MM.1S (cell line): ENCODE data around the gene CYTL1.

Experiments used
- DNase-seq: peaks from one replicate; pipeline ENCODE4 v3.0.0-alpha.2; 2015
- H2AFZ ChIP-seq: fragments of 300-600 bp; sonication (generic); 2 replicates; pipeline ENCODE4 v1.6.0; 2016; ENCODE audit warnings: antibody characterized with exemption, low read length
- H3F3A ChIP-seq: fragments of 300-600 bp; sonication (generic); 2 replicates; pipeline ENCODE4 v1.6.1; 2016; ENCODE audit warnings: mild to moderate bottlenecking, antibody characterized with exemption, low read length, moderate library complexity, mixed read lengths; ENCODE audit not compliant: insufficient read depth
- H3K27ac ChIP-seq: fragments of 300-600 bp; sonication (generic); 2 replicates; pipeline ENCODE4 v1.5.1; 2016; ENCODE audit warnings: mild to moderate bottlenecking, low read length
- H3K27me3 ChIP-seq: fragments of 300-600 bp; sonication (generic); replicated peaks from 2 replicates; pipeline ENCODE4 v1.6.0; 2016; ENCODE audit warnings: low read length; ENCODE audit not compliant: insufficient read depth
- H3K36me3 ChIP-seq: fragments of 300-600 bp; sonication (generic); replicated peaks from 2 replicates; pipeline ENCODE4 v1.6.1; 2016; ENCODE audit warnings: mild to moderate bottlenecking, low read length, mixed read lengths; ENCODE audit not compliant: insufficient read depth
- H3K4me1 ChIP-seq: fragments of 300-600 bp; sonication (generic); 2 replicates; pipeline ENCODE4 v1.6.1; 2016; ENCODE audit warnings: low read length, mixed read lengths
- H3K4me2 ChIP-seq: fragments of 300-600 bp; sonication (generic); 2 replicates; pipeline ENCODE4 v1.6.0; 2016; ENCODE audit warnings: low read depth, low read length
- H3K4me3 ChIP-seq: fragments of 300-600 bp; sonication (generic); 2 replicates; pipeline ENCODE4 v1.5.1; 2016; ENCODE audit warnings: low read length, mixed read lengths
- H3K79me2 ChIP-seq: fragments of 300-600 bp; sonication (generic); 2 replicates; pipeline ENCODE4 v1.6.1; 2016; ENCODE audit warnings: mixed run types, low read length, mixed read lengths
- H3K9ac ChIP-seq: fragments of 300-600 bp; sonication (generic); 2 replicates; pipeline ENCODE4 v1.6.1; 2016; ENCODE audit warnings: low read length, mixed read lengths
- H3K9me2 ChIP-seq: fragments of 300-600 bp; sonication (generic); replicated peaks from 2 replicates; pipeline ENCODE4 v1.6.1; 2016; ENCODE audit warnings: mild to moderate bottlenecking, low read length, mixed read lengths; ENCODE audit not compliant: insufficient read depth
- H3K9me3 ChIP-seq: fragments of 300-600 bp; sonication (generic); replicated peaks from 2 replicates; pipeline ENCODE4 v1.6.1; 2016; ENCODE audit warnings: mild to moderate bottlenecking, low read length, mixed read lengths; ENCODE audit not compliant: insufficient read depth
- H4K20me1 ChIP-seq: fragments of 300-600 bp; sonication (generic); 2 replicates; pipeline ENCODE4 v1.6.1; 2016; ENCODE audit warnings: mild to moderate bottlenecking, low read length, moderate library complexity, mixed read lengths; ENCODE audit not compliant: insufficient read depth
- EZH2 ChIP-seq: fragments of 300-600 bp; sonication (generic); optimal IDR thresholded peaks from 2 replicates; pipeline ENCODE3; 2017; ENCODE audit warnings: low read depth, mild to moderate bottlenecking, antibody characterized with exemption, low read length, mixed read lengths
- EZH2phosphoT487 ChIP-seq: fragments of 300-600 bp; sonication (generic); IDR thresholded peaks from 2 replicates; pipeline ENCODE4 v1.6.1; 2018; ENCODE audit warnings: antibody characterized with exemption, low read length
- TF ChIP-seq, protein P1 (sequence below): fragments of 300-600 bp; sonication (generic); IDR thresholded peaks from 2 replicates; pipeline ENCODE4 v1.5.1; 2016; ENCODE audit warnings: antibody characterized with exemption, low read length, mixed read lengths

The CYTL1 gene

GRCh38 chr4:4969298-4969697, 50.0 kb downstream of the CYTL1 start:
- no peak overlapping the region for H2AFZ ChIP-seq
- no peaks in the 10 kb centered on the region for H4K20me1 ChIP-seq
- H3K9me2 ChIP-seq, result no peaks in the 10 kb centered on the region
- H3K79me2 ChIP-seq, result no peaks in the 10 kb centered on the region
- no peak for DNase-seq
- no peaks in the 10 kb centered on the region for H3K36me3 ChIP-seq
- H3K9me3 ChIP-seq, result no peaks in the 10 kb centered on the region
- no peaks in the 10 kb centered on the region for H3F3A ChIP-seq
- H3K27ac ChIP-seq, result no peak overlapping the region
- H3K4me1 ChIP-seq, result no peaks in the 10 kb centered on the region
- H3K4me3 ChIP-seq, result no peak overlapping the region
- H3K4me2 ChIP-seq, result no peak overlapping the region
- no peaks in the 10 kb centered on the region for H3K27me3 ChIP-seq
- TF ChIP-seq, protein P1, sequence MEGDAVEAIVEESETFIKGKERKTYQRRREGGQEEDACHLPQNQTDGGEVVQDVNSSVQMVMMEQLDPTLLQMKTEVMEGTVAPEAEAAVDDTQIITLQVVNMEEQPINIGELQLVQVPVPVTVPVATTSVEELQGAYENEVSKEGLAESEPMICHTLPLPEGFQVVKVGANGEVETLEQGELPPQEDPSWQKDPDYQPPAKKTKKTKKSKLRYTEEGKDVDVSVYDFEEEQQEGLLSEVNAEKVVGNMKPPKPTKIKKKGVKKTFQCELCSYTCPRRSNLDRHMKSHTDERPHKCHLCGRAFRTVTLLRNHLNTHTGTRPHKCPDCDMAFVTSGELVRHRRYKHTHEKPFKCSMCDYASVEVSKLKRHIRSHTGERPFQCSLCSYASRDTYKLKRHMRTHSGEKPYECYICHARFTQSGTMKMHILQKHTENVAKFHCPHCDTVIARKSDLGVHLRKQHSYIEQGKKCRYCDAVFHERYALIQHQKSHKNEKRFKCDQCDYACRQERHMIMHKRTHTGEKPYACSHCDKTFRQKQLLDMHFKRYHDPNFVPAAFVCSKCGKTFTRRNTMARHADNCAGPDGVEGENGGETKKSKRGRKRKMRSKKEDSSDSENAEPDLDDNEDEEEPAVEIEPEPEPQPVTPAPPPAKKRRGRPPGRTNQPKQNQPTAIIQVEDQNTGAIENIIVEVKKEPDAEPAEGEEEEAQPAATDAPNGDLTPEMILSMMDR, result no peak
- no peak for TF ChIP-seq EZH2phosphoT487
- TF ChIP-seq EZH2, result no peak
- no peak overlapping the region for H3K9ac ChIP-seq

DNA sequence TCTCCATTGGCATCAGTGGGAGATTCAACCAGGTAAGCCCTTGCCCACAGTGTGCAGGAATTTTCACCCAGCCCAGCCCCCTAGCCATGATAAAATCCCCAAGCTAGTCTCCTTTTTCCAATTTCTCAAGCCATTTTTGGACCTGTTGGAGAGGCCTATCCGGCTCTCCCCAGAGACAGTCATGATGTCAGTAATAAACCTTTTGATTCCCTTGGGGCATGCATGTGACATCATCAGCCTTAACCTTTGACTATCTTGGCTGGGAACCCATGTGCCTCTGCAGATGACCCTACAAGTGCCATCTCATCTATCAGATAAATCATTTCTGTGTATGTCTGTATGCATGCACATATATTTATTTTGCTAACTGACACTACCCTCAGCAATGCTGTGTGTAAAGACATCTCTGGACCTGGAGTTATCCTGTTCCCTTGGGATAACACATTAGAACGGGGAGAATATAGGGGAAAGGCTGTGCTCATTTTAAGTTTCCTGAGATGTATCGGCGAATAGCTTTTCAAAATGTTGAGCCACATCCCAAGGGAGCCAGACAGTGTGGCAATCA, 51.0 kb downstream of the CYTL1 start:
- Histone ChIP-seq H3K4me1 (no peaks in the 10 kb centered on the region), H3K79me2 (no peaks in the 10 kb centered on the region), H3K36me3 (no peaks in the 10 kb centered on the region), H3K27me3 (no peaks in the 10 kb centered on the region), H3K27ac (no peak overlapping the region), H3K9ac (no peak overlapping the region), H2AFZ (no peak overlapping the region), H3K4me3 (no peak overlapping the region), H3F3A (no peaks in the 10 kb centered on the region), H3K4me2 (no peak overlapping the region), H4K20me1 (no peaks in the 10 kb centered on the region), H3K9me2 (no peaks in the 10 kb centered on the region), H3K9me3 (no peaks in the 10 kb centered on the region)
- TF ChIP-seq EZH2phosphoT487 (no peak), EZH2 (no peak)
- TF ChIP-seq, protein P1, result no peak
- DNase-seq, result no peak
